Measurements from ENCODE around the gene NMB. TPM values are rescaled to one million over a fixed set of nuclear protein-coding genes. Genes with fewer than 3 reads are reported as not detected.
"Not testable (repeated sequence)": the region's sequence is repeated elsewhere in the genome, so short reads cannot be mapped to it uniquely, and the experiment has no call there.

The NMB gene
- total RNA-seq, 2 experiments from 2014 or later: 1.1 to 1.7 TPM

DNA sequence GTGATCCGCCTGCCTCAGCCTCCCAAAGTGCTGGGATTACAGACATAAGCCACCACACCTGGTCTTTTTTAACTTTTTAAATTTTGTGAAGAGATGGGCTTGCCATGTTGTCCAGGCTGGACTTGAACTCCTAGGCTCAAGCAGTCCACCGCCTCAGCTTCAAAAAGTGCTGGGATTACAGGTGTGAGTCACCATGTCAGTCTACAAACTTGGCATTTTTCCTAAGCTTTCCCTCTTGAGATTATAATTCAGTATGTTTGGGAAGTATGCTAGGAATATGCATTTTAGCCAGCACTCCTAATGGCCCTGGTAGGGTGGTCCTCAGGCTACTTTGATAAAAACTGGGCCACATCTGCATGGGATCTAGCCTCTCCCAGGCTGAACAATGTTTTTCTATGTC, 8.3 kb downstream of the NMB start:
- Mint-ChIP-seq H3K27ac (no peak overlapping the region), H3K4me3 (no peak overlapping the region), H3K27me3 (no peaks in the 10 kb centered on the region), H3K4me1 (peaks cover 28% of the 10 kb centered on the region), H3K36me3 (peaks cover 24% of the 10 kb centered on the region), H3K9me3 (no peaks in the 10 kb centered on the region)
- ATAC-seq (ENCODE audit: low read depth) (no peak), DNase-seq (no peak)
- POLR2A ChIA-PET: interaction anchor here (0.7 kb wide), 1 partner anchor 54 kb away, joined by 3 read pairs; no protein-coding TSS in a partner anchor

DNA sequence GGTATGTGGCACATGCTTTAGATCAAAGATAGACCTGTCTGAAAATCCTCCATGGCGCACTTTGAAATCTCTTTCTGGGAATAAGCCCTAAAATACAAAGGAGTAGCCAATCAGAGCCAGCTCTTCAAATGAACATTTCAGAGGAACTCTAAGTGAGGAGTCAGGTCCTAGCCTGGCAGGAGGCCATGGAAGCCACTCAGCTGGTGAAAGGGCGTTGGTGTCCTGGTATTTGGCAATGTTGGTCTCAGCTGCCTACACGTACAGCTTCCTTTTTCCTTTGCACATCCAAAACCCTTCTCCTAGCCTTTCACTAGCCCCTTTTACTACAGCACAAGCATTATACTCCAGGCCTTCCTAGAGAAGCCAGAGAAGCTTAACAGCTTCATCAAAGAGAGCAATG, 9.5 kb downstream of the NMB start:
- no peaks in the 10 kb centered on the region for H3K9me3 Mint-ChIP-seq
- no peak for ATAC-seq (ENCODE audit: low read depth)
- H3K27ac Mint-ChIP-seq: no peak overlapping the region
- no peaks in the 10 kb centered on the region for H3K27me3 Mint-ChIP-seq
- H3K4me3 Mint-ChIP-seq: no peak overlapping the region
- no peak for DNase-seq
- peaks cover 25% of the 10 kb centered on the region for H3K4me1 Mint-ChIP-seq
- peaks cover 27% of the 10 kb centered on the region for H3K36me3 Mint-ChIP-seq
- POLR2A ChIA-PET: interaction anchor here (0.6 to 0.7 kb wide), 2 partner anchors 38 to 1140 kb away, joined by 3 to 5 read pairs; no protein-coding TSS in a partner anchor

DNA sequence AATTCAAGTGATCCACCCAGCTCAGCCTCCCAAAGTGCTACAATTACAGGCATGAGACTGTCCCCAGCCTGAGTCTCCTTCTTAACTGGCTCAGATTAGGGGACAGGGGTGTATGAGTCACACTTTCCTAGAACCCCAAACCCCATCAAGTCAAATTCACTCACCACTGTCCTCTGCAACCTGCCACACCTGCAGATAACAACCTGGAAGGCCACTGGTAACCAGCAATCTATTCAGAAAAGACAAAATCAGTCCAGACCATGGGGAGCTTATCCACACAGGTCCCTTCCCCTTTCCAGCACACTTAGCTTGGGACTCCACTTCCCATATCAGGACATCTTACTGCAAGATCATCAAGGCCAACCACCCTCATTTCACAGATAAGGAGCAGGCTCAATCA, 10.3 kb downstream of the NMB start:
- Mint-ChIP-seq H3K4me3 (no peak overlapping the region), H3K27ac (peak overlapping the region; percentile 3), H3K27me3 (no peaks in the 10 kb centered on the region), H3K36me3 (peaks cover 32% of the 10 kb centered on the region), H3K4me1 (peaks cover 22% of the 10 kb centered on the region), H3K9me3 (no peaks in the 10 kb centered on the region)
- no peak for ATAC-seq (ENCODE audit: low read depth)
- DNase-seq: no peak
- POLR2A ChIA-PET: interaction anchor here (1.3 kb wide), 1 partner anchor 49 kb away, joined by 4 read pairs; no protein-coding TSS in a partner anchor

DNA sequence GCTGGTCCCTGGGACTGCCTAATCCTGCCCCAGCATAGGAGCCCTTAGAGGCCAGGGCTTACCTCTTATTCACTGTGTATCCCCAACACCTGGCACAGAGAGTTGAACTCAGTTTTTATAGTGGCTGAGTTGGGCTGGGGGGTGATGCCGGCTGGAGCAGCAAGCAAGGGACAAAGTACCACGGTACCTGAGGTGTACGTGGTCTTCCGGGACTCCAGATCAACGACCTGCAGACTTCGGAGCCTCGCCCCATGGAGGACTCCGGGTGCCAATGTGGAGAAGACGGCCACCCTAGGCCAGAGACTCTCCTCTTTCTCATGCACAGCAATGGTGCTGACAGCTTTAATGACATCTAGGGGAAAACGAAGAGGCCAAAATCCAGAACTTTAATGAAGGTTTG, 12.0 kb downstream of the NMB start:
- POLR2A ChIA-PET: no interaction called here
- H3K9me3 Mint-ChIP-seq: no peaks in the 10 kb centered on the region
- ATAC-seq (ENCODE audit: low read depth) (no peak), DNase-seq (no peak)
- H3K27me3 Mint-ChIP-seq: no peaks in the 10 kb centered on the region
- peaks cover 28% of the 10 kb centered on the region for H3K36me3 Mint-ChIP-seq
- H3K27ac Mint-ChIP-seq: no peak overlapping the region
- H3K4me1 Mint-ChIP-seq: peaks cover 15% of the 10 kb centered on the region
- H3K4me3 Mint-ChIP-seq: no peak overlapping the region

DNA sequence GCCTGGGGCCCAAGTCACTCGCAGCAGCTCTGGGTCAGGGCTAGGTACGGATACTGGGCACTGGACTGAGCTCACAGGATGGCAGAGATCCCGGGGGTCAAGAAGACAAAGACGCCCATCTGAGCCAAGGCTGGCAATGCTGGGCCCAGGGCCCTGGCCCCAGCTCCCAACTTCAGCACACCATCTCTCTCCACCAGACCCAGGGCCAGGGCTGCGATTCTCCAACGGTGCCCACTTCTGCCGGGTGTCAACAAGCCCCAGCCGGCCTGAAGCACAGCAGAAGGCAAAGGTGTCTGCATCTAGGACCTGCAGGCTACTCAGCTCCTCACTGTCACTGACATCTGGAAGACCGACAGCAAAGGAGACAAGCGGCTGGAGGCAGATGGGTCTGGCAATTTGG, 12.5 kb downstream of the NMB start:
- Mint-ChIP-seq H3K36me3 (peaks cover 30% of the 10 kb centered on the region), H3K27me3 (no peaks in the 10 kb centered on the region), H3K4me1 (peaks cover 16% of the 10 kb centered on the region), H3K4me3 (no peak overlapping the region), H3K9me3 (no peaks in the 10 kb centered on the region), H3K27ac (no peak overlapping the region)
- DNase-seq (no peak), ATAC-seq (ENCODE audit: low read depth) (no peak)
- POLR2A ChIA-PET: no interaction called here

DNA sequence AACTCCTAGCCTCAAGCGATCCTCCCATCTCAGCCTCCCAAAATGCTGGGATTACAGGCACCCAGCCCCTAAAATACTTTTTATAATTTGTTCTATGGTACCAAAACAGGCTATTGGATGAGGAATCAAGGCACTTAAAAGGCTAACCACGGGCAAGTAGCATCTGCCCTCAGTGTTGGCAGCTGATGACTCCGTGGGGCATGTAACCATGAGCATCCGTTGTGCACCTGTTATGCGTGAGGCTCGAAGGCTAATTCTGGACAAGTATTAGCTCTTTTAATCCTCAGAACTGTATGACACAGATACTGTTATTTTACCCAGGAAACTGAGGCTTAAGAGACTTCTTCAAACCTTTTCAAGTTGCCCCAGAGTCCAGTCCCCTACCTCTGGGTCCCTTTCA, 14.2 kb downstream of the NMB start:
- Mint-ChIP-seq H3K36me3 (peaks cover 37% of the 10 kb centered on the region), H3K27ac (no peak overlapping the region), H3K9me3 (no peaks in the 10 kb centered on the region), H3K4me1 (peaks cover 15% of the 10 kb centered on the region), H3K4me3 (no peak overlapping the region), H3K27me3 (no peaks in the 10 kb centered on the region)
- no peak for ATAC-seq (ENCODE audit: low read depth)
- DNase-seq: no peak
- POLR2A ChIA-PET: interaction anchor here (1.5 kb wide), 1 partner anchor 8 kb away, joined by 4 read pairs; no protein-coding TSS in a partner anchor

DNA sequence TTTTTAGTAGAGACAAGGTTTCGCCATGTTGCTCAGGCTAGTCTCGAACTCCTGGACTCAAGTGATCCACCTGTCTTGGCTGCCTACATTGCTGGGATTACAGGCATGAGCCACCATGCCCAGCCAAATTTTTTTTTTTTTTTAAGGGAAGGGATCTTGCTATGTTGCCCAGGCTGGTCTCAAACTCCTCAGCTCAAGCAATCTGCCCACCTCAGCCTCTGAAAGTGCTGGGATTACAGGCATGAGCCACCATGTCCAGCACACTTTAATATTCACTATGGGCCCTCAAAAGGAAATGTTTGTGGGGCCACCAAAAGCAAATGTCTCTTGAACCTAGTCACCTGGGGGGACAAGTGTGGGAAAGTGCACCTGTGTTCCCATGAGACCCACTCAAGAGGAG, 15.4 kb downstream of the NMB start:
- peaks cover 36% of the 10 kb centered on the region for H3K36me3 Mint-ChIP-seq

DNA sequence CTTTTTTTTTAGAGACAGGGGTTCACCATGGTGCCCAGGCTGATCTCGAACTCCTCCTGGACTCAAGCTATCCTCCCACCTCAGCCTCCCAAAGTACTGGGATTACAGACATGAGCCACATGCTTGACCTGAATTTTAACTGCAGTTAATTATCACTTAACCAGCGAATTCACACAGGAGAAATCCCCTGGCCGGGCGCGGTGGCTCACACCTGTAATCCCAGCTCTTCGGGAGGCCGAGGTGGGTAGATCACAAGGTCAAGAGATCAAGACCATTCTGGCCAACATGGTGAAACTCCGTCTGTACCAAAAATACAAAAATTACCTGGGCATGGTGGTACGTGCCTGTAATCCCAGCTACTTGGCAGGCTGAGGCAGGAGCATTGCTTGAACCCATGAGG, 16.1 kb downstream of the NMB start:
- H3K9me3 Mint-ChIP-seq; H3K4me3 Mint-ChIP-seq; ATAC-seq (ENCODE audit: low read depth); DNase-seq; H3K27me3 Mint-ChIP-seq; POLR2A ChIA-PET; H3K27ac Mint-ChIP-seq: not testable (repeated sequence)
- H3K36me3 Mint-ChIP-seq: peaks cover 36% of the 10 kb centered on the region
- H3K4me1 Mint-ChIP-seq: peaks cover 11% of the 10 kb centered on the region

More for the DNA sequence above, 15.4 kb downstream of the NMB start:
- POLR2A ChIA-PET: interaction anchor here (0.7 to 1.5 kb wide), 2 partner anchors 9 to 42 kb away, joined by 3 to 4 read pairs; no protein-coding TSS in a partner anchor
- H3K9me3 Mint-ChIP-seq; ATAC-seq (ENCODE audit: low read depth); DNase-seq; H3K27me3 Mint-ChIP-seq; H3K4me3 Mint-ChIP-seq; H3K27ac Mint-ChIP-seq: not testable (repeated sequence)
- H3K4me1 Mint-ChIP-seq: peaks cover 13% of the 10 kb centered on the region

DNA sequence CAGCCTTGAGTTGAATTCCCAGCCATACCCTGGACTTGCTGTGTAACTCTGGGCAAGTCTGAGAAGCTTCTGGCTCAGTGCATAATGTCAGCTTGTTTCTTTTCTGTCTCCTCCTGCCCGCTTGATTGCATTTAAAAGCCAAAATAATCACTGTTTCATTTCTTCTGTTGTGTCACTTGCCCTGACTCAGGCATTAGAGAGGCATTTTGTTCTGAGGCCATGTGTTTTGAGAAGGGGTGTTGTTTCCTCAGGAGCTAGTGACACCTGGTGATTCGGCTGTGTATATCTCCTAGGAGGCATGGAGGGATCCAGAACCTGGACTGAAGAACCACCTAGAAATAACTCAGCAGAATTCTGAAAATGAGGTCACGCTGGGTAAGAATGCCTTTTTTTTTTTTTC, 19.9 kb downstream of the NMB start:
- Mint-ChIP-seq H3K9me3 (no peaks in the 10 kb centered on the region), H3K27ac (peak overlapping the region; percentile 17), H3K4me1 (peaks cover 22% of the 10 kb centered on the region), H3K4me3 (no peak overlapping the region), H3K36me3 (peaks cover 31% of the 10 kb centered on the region), H3K27me3 (no peaks in the 10 kb centered on the region)
- DNase-seq: no peak
- POLR2A ChIA-PET: interaction anchor here (0.8 to 1.8 kb wide), 2 partner anchors 16 to 38 kb away, joined by 3 to 5 read pairs; partner anchors contain the start of genes WDR73 and ZSCAN2
- ATAC-seq (ENCODE audit: low read depth): no peak

DNA sequence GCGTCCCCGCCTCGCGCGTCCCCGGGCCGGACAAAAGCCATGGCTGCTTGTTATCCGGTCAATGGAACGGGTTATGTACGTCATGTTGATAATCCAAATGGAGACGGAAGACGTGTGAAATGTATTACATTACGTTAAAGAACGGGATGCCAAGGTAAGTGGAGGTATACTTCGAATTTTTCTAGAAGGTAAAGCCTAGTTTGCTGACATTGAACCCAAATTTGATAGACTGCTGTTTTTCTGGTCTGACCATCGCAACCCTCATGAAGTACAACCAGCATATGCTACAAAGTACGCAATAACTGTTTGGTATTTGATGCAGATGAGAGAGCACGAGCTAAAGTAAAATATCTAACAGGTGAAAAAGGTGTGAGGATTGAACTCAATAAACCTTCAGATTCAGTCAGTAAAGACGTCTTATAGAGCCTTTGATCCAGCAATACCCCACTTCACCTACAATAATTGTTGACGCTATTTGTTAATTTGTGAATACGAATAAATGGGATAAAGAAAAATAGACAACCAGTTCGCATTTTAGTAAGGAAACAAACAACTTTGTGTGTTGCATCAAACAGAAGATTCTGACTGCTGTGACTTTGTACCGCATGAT, 23.7 kb downstream of the NMB start:
- POLR2A ChIA-PET: interaction anchor here (0.6 to 2.8 kb wide), 6 partner anchors 20 to 264 kb away, joined by 3 to 15 read pairs (median 5); partner anchors contain the start of genes WDR73 and ZSCAN2
- DNase-seq: no peak
- Mint-ChIP-seq H3K36me3 (peaks cover 16% of the 10 kb centered on the region), H3K27me3 (no peaks in the 10 kb centered on the region), H3K9me3 (no peaks in the 10 kb centered on the region), H3K4me1 (peaks cover 35% of the 10 kb centered on the region), H3K27ac (peak overlapping the region; percentile 79), H3K4me3 (peak overlapping the region; percentile 86)
- no peak for ATAC-seq (ENCODE audit: low read depth)

DNA sequence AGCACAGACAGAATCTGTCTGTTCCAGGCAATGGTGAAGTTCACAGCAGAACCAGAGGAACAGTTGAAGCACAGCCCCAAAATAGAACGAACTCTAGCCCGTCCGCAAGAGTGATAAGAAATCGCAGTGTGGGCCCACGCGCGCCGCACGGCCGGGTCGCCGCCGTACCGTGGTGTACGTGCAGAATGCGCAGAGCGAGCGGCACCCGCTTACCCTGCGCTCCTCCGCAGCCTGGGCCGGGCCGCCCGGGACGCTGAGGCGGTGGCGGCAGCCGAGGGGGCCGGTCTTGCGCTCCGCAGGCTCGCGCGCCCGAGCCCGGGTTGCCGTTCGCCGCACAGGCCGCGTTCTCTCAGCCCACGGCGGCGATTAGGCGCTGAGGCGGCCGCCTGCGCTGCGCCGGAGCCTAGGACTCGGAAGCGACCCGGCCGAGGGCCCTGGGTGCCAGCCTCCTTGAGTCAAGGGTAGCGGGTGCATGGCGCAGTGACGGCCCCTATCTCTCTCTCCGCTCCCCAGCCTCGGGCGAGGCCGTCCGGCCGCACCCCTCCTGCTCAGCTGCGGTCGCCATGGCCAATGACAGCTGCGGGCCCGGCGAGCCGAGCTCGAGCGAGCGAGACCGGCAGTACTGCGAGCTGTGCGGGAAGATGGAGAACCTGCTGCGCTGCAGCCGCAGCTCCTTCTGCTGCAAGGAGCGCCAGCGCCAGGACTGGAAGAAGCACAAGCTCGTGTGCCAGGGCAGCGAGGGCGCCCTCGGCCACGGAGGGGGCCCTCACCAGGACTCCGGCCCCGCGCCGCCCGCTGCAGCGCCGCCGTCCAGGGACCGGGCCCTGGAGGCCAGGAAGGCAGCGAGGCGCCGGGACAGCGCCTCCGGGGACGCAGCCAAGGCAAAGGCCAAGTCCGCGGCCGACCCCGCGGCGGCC, 24.4 kb downstream of the NMB start:
- DNase-seq (peak; percentile 80), ATAC-seq (ENCODE audit: low read depth) (peak; percentile 51)
- POLR2A ChIA-PET: interaction anchor here (0.6 to 3.3 kb wide), 6 partner anchors 20 to 265 kb away, joined by 3 to 50 read pairs (median 6); partner anchors contain the start of genes WDR73 and ZSCAN2
- no peaks in the 10 kb centered on the region for H3K27me3 Mint-ChIP-seq
- peak overlapping the region; percentile 95 for H3K4me3 Mint-ChIP-seq
- H3K9me3 Mint-ChIP-seq: no peaks in the 10 kb centered on the region
- H3K36me3 Mint-ChIP-seq: peaks cover 12% of the 10 kb centered on the region
- peak overlapping the region; percentile 95 for H3K27ac Mint-ChIP-seq
- H3K4me1 Mint-ChIP-seq: peaks cover 34% of the 10 kb centered on the region

DNA sequence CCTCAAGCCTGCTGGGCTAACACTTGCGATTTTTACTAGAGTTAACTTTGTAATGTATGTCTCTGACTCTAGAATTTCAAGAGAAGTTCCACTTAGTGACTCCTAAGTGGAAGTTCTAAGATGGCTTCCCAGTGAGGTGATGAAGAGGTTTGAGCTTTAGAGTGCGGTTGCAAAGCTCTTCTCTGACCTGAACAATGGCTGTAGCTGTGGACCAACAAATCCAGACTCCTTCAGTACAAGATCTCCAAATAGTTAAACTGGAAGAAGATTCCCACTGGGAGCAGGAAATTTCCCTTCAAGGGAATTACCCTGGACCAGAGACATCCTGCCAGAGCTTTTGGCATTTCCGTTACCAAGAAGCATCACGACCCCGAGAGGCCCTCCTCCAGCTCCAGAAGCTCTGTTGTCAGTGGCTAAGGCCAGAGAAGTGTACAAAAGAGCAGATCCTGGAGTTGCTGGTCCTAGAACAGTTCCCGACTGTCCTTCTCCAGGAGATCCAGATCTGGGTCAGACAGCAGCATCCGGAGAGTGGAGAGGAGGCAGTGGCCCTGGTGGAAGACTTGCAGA, 26.2 kb downstream of the NMB start:
- H3K27ac Mint-ChIP-seq: peak overlapping the region; percentile 94
- no peaks in the 10 kb centered on the region for H3K9me3 Mint-ChIP-seq
- H3K4me1 Mint-ChIP-seq: peaks cover 29% of the 10 kb centered on the region
- ATAC-seq (ENCODE audit: low read depth) (no peak), DNase-seq (no peak)
- H3K27me3 Mint-ChIP-seq: no peaks in the 10 kb centered on the region
- POLR2A ChIA-PET: interaction anchor here (0.6 to 3.3 kb wide), 16 partner anchors 11 to 781 kb away, joined by 3 to 50 read pairs (median 3); partner anchors contain the start of genes SEC11A, WDR73 and ZSCAN2
- peaks cover 7% of the 10 kb centered on the region for H3K36me3 Mint-ChIP-seq
- peak overlapping the region; percentile 94 for H3K4me3 Mint-ChIP-seq

DNA sequence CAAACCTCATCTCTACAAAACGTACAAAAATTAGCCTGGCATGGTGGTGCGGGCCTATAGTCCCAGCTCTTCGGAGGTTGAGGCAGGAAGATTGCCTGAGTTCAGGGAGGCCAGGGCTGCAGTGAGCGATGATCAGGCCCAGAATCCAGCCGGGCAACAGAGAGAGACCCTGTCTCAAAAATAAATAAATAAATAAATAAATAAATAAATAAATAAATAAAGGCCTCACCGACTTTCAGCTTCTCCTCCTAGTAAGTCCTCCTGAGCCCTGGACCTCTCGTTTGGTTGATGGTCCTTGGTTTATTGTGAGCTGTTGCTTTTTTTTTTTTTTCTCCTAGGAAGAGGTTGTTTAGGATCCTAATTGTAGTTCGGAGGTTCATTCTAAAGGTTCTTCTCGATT, 29.0 kb downstream of the NMB start:
- Mint-ChIP-seq H3K27me3 (no peaks in the 10 kb centered on the region), H3K27ac (no peak overlapping the region), H3K36me3 (peaks cover 10% of the 10 kb centered on the region), H3K4me3 (no peak overlapping the region), H3K4me1 (peaks cover 17% of the 10 kb centered on the region), H3K9me3 (no peaks in the 10 kb centered on the region)
- DNase-seq (no peak), ATAC-seq (ENCODE audit: low read depth) (no peak)
- POLR2A ChIA-PET: interaction anchor here (0.8 kb wide), 1 partner anchor 28 kb away, joined by 3 read pairs; the partner anchor contains the start of gene ZSCAN2
